ENCODE measurements around the gene LRRC3. TPM values are rescaled to one million over a fixed set of nuclear protein-coding genes. Genes with fewer than 3 reads are reported as not detected.
A peak's percentile ranks its signal among the peaks of the same experiment; 100 is the strongest.

Gene LRRC3
- total RNA-seq, 2 donors from 2014 or later, result 2.0 to 2.7 TPM

DNA sequence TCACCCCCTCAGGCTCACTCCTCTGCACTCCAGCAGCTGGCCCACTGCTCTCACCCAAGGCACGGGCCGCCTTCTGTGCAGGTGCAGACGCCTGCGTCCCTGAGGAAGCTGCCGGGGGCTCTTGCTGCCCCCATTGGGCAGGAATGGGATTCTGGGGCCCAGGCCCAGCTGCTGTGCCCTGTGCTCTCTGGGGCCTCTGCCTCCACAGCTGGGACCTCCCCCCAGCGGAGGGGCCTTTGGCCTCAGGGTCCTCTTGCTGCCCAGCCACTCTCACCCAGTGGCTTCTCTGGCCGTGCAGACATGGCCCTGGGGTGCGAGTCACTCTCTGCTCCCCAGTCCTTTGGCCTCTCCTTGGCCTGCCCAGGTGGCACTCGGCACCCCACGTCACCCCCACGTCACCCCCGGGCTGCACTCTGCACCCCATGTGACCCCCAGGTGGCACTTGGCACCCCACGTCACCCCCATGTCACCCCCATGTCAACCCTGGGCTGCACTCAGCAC is 19.1 kb upstream of the LRRC3 start:
- DNase-seq, result no peak
- Histone ChIP-seq H3K27me3 (no peaks in the 10 kb centered on the region), H3K9me3 (no peaks in the 10 kb centered on the region), H3K9ac (ENCODE audit: low read depth in 2 of 2, low read length in 2 of 2) (no peak overlapping the region), H3K36me3 (no peaks in the 10 kb centered on the region), H3K4me3 (no peak overlapping the region), H3K27ac (no peak overlapping the region), H3K4me1 (no peaks in the 10 kb centered on the region)
- intact Hi-C loops (cut with DNase I), result no loop called here
- TF ChIP-seq, protein P1, sequence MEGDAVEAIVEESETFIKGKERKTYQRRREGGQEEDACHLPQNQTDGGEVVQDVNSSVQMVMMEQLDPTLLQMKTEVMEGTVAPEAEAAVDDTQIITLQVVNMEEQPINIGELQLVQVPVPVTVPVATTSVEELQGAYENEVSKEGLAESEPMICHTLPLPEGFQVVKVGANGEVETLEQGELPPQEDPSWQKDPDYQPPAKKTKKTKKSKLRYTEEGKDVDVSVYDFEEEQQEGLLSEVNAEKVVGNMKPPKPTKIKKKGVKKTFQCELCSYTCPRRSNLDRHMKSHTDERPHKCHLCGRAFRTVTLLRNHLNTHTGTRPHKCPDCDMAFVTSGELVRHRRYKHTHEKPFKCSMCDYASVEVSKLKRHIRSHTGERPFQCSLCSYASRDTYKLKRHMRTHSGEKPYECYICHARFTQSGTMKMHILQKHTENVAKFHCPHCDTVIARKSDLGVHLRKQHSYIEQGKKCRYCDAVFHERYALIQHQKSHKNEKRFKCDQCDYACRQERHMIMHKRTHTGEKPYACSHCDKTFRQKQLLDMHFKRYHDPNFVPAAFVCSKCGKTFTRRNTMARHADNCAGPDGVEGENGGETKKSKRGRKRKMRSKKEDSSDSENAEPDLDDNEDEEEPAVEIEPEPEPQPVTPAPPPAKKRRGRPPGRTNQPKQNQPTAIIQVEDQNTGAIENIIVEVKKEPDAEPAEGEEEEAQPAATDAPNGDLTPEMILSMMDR (IDR thresholded peaks at IDR 0.05), result no peak

DNA sequence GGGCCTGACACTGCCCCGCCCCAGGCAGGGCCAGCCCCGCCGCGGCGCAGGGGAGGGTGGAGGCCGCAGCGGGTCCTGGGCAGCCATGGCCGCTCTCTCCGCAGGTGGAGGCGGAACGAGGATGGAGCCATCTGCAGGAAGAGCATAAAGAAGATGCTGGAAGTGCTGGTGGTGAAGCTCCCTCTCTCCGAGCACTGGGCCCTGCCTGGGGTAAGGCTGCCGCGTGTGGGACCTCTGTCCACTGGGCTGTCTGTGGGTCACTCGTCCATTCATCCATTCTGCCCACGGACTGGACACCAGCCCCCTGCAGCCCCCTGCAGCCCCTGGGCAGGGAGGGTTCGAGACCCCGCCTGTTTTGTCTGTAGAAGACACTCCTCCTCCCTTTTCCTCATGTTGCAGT is 18.4 kb upstream of the LRRC3 start:
- Histone ChIP-seq H3K9ac (ENCODE audit: low read depth in 2 of 2, low read length in 2 of 2) (no peak overlapping the region), H3K36me3 (no peaks in the 10 kb centered on the region), H3K27me3 (no peaks in the 10 kb centered on the region), H3K9me3 (no peaks in the 10 kb centered on the region), H3K4me1 (no peaks in the 10 kb centered on the region), H3K4me3 (no peak overlapping the region), H3K27ac (no peak overlapping the region)
- no peak for DNase-seq
- intact Hi-C loops (cut with DNase I), result no loop called here
- TF ChIP-seq, protein P1 (IDR thresholded peaks at IDR 0.05), result no peak

DNA sequence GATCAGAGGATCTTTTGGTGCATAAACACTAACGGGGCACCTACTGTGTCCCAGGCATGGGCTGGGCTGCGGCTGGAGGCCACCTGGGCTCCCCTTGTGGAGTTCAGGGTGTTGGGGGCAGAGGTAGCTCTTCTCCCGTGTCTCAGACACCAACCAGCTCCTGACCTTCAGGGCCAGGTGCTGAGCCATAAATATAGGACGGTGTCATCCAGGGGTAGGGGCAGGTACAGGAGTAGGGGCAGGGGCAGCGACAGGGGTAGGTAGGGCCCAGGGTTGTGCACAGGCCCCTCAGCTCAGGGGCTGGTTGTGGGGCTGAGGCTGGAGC is 18.0 kb upstream of the LRRC3 start:
- no peaks in the 10 kb centered on the region for H3K36me3 ChIP-seq
- no peak for DNase-seq
- intact Hi-C loops (cut with DNase I), result no loop called here
- H3K9me3 ChIP-seq, result no peaks in the 10 kb centered on the region
- TF ChIP-seq, protein P1 (IDR thresholded peaks at IDR 0.05), result no peak
- H3K4me3 ChIP-seq, result no peak overlapping the region
- no peak overlapping the region for H3K27ac ChIP-seq
- H3K9ac ChIP-seq (ENCODE audit: low read depth in 2 of 2, low read length in 2 of 2), result no peak overlapping the region
- H3K27me3 ChIP-seq, result no peaks in the 10 kb centered on the region
- H3K4me1 ChIP-seq, result no peaks in the 10 kb centered on the region

DNA sequence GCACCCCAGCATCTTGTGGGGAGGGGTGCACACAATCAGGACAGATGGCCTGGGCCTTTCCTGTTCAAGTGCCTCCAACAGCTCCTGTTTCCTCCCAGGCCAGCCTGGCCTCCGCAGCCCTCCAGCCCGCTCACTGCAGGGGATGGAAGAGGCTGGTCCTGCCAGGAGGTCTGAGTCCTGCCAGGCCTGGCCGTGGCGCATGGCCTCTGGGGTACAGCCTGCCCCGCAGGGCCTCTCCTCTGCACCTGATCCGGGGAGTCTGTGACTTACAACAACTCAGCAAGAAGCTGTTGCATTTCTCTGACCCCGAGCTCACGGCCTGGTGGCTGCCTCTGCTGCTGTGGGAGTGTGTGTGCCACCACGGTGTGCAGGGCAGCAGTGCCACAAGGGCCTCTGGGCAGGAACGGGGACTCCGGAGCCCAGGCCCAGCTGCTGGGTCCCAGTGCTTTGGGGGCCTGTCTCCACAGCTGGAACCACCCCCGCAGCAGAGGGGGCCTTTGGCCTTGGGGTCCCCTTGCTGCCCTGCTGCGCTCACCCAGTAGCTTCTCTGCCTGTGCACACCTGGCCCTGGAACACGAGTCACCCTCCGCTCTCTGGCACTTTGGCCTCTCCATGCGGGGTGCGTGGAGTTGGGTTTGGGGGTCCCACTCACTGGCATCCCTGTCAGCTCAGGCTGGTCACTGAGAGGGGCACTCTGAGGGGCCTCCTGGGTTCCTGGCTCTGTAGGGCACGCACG is 17.4 kb upstream of the LRRC3 start:
- H3K4me3 ChIP-seq, result no peak overlapping the region
- no peaks in the 10 kb centered on the region for H3K4me1 ChIP-seq
- no peaks in the 10 kb centered on the region for H3K9me3 ChIP-seq
- no peaks in the 10 kb centered on the region for H3K27me3 ChIP-seq
- intact Hi-C loops (cut with DNase I), result no loop called here
- H3K36me3 ChIP-seq, result no peaks in the 10 kb centered on the region
- no peak overlapping the region for H3K27ac ChIP-seq
- TF ChIP-seq, protein P1 (IDR thresholded peaks at IDR 0.05), result no peak
- H3K9ac ChIP-seq (ENCODE audit: low read depth in 2 of 2, low read length in 2 of 2), result no peak overlapping the region
- DNase-seq, result no peak

DNA sequence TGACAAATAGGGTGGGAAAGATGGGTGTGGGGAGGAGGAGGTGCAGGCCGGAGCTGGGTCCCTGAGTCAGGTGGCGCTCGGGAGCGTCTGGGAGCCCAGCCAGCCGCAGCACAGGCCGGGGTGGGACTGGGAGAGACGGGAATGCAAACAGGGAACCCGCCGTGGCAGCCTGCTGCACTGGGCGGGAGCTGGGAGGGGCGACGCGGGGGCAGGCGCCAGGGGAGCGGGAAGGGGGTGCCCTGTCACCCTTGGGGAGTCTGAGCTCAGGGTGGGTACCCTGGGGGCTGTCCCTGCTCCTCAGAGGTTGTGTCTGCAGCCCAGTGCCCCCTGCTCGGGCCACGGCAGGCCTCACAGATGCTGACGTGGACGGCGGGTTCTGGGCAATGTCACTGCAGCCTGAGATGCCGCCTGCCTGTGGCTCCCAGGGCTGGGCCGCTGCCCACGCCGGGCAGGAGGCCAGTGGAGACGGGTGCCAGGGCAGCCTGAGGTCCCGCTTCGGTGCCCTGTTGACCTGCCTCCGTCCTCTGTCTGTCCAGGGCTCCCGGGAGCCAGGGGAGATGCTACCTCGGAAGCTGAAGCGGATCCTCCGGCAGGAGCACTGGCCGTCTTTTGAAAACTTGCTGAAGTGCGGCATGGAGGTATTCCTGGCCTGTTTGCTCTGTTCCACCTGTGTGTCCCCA is 16.6 kb upstream of the LRRC3 start:
- Histone ChIP-seq H3K4me1 (no peaks in the 10 kb centered on the region), H3K4me3 (peak overlapping the region; percentile 5), H3K27me3 (no peaks in the 10 kb centered on the region), H3K36me3 (no peaks in the 10 kb centered on the region), H3K9ac (ENCODE audit: low read depth in 2 of 2, low read length in 2 of 2) (no peak overlapping the region), H3K9me3 (no peaks in the 10 kb centered on the region), H3K27ac (no peak overlapping the region)
- intact Hi-C loops (cut with DNase I), result no loop called here
- TF ChIP-seq, protein P1 (IDR thresholded peaks at IDR 0.05), result no peak
- DNase-seq, result no peak
